Kidney tubule cell (primary cell): Measurements from ENCODE around the gene MTLN.
"Not testable (repeated sequence)": the region's sequence is repeated elsewhere in the genome, so short reads cannot be mapped to it uniquely, and the experiment has no call there.

Experiments
- DNase-seq: peaks from one replicate; pipeline ENCODE4 v3.0.0-alpha.2; 2018; ENCODE audit warnings: low spot score

MTLN gene, protein sequence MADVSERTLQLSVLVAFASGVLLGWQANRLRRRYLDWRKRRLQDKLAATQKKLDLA

DNA sequence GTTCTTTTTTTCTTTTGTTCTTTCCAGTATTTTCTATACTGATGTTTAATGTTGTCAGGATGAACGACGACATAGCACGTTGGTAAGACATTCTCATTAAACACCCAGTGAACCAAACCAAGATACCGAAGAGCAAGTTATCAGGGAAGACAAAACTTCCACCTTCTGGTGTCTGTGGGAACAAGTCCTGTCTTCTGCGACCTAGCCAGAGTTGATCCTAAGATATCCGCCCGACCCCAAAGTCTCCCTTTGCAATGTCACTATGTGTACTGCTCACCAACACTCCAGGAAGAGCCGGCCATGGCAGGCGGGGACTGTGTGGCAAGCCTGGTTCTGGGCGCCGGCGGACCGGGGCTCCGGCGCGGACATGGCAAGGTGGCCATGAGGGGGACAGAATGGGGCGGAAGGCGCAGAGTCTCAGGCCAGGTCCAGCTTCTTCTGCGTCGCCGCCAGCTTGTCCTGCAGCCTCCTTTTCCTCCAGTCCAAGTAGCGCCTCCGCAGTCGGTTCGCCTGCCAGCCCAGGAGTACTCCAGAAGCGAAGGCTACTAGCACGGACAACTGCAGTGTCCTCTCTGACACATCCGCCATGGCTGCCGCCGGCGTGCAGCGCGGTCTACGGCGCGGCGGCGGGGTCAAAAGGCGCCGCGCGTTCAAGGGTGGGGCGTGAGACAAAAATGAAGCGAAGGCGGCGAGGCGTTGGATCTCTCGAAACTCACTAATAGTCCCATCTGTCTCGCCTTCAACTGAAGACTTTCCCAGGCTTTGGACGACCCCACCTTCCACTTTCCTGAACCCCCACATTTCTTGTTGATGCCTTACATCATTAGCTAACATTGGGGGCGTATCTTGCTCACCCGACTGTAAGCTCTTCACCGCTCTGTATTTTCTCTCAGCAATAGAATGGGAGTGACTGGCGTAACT is at the start of gene MTLN:
Gene MTLN (minus strand): TSS at position 610 of the 921 bp plus-strand sequence. CDS start 22 bp downstream, at position 588.
- DNase-seq: peak; percentile 78

DNA sequence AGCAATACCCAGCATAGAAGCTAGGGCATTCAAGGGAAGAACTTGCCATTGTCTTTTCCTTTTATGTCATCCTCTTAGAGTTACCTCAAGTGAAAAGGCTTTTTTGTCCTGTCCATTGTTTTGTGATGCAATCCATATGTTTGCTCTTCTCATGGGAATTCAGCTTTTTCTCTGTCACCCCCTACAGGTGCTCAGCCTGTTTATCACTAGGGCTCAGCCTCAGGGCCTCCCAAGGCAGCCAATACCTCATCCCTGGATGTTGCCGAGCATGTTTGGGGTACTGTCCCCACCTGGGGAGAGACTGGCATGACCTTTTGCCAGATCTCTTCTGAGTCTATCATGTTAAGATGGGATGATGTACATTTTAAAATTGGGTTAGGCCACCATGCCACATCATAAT is 49.6 kb upstream of the MTLN start:
- not testable (repeated sequence) for DNase-seq

DNA sequence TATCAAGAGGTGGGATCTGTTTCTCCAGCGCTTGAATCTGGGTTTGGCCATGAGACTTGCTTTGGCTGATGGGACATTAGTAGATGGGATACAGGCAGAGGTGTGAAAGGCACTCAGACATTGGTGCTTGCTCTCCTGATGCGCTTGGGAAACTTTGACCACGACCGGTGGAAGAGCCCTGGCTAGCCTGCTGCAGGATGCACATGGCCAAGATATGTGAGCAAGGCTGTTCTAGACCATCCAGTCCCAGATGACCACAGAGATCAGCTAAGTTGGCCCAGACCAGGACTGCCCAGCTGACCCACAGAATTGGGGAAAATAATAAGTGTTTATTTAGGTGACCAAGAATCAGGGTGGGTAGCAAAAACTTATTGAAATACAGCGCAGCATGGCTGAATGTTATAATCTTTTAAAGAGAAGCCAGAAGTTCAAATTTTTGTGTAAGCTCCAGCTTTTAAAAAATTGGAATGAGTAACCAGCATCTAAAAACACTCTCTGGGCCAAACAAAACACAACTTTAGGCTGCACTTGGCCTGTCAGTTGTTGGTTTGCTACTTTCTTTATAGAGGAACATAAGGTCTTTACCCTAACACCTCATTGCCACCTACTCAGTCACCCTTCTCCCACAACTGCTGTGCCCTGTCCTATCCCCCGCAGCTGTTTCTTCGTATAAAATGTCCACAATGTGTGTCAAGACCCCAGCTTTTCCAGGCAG is 35.9 kb upstream of the MTLN start:
- not testable (repeated sequence) for DNase-seq

DNA sequence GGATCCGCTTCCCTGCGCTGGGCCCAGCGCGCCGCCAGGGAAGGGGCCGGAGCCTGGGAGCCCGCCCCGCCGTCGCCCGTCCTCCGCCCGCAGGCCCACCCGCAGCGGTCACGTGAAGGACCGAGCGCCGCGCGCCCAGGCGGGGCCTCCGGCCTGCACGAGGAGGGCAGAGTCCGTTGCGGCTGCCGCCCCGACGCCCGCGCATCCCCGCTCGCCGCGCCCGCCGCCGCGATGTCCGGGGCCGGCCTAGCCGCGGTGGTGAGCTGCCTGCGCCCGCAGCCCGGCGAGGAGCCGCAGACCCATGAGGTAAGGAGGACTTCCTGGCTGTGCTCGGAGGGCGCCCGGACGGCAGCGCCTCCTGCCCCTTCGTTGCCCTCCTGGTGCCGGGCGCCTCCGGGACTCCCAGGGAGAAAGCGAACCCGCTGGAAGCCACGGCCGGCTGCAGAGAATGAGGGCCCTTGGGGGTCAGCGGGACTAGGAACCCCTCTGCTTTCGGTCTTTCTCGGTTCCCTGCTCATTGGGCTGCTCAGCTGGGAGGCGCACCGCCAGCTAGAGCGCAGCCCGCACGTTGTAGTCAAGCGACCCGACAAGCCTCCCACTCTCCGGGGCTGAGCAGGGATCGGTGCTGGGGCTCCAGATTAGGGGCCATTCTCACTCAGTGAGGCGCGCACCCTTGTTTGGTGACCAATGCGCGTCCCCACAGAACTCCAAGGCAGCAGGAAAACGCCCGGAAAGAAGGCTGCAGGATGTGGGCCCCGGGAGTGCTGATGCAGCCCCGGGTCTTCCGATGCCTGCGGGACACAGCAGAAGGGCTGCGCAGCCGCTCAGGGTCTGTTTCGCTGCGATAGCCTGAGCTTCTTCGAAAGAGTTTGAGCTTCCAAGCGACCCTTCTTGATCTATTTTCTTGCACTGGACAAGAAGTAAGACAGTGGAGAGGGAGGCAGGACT is 33.4 kb upstream of the MTLN start:
- DNase-seq: not testable (repeated sequence)

DNA sequence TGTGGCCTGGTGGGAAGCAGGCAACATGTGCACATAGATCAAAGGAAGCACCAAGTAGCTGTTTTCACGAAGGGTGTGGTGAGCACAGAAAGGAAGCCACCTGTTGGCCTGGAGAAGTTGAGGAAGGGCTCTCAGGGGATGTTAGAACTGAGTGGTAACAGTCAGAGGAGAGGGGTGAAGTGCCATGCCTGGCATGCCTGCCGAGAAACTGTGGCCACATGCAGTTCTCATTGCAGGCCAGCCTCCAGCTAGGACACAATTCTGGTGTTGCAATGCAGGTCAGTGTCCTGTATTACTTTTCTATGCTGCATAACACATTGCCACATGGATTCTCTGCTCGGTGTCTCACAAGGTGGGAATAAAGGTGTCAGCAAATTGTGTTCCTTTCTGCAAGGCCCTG is 30.9 kb upstream of the MTLN start:
- DNase-seq: not testable (repeated sequence)

DNA sequence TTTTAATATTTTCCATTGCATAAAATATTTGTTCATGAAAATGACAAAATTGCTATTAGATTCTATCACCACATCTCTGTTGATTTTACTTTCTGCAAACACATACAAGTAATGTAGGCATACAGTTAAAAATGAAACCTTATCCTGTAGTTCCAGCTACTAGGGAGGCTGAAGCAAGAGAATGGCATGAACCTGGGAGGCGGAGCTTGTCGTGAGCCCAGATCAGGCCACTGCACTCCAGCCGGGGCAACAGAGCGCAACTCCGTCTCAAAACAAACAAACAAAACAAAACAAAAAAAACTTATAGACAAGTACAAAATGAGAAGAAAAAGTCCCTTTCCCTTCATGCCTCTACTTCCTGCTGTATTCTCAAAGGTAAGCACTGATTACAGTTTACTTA is 22.2 kb upstream of the MTLN start:
- DNase-seq: not testable (repeated sequence)

DNA sequence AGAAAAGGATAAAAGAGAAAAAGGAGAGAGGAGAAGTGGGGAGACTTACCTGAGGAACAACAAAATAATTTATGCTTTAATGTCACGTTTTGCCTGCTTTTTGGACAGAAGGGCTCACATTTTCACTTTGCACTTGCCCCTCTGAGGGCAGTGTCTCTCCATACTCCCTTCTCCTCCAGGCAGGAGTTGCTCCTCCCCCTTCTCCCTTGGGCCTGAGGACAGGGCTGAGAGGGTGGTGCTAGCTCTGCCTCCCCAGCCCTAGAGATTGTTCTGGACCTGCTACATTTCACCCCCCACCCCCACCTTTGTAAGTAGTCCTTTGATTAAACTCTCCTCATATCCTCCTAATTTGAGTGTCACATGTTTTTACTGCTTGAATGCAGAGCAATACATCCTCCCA is 17.5 kb upstream of the MTLN start:
- not testable (repeated sequence) for DNase-seq

DNA sequence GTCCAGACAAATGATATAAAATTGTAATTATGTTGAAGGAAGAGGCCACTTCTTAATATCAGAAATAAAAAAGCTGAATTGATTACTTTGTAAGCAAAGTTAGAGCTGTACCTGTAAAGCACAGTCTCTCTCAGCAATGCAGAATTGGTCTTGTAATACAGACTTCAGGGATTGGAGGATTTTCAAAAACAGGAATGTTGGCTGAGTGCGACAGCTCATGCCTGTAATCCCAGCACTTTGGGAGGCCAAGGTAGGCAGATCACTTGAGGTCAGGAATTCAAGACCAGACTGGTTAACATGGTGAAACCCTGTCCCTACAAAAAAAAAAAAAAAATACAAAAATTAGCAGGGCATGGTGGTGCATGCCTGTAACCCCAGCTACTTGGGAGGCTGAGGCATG is 10.3 kb upstream of the MTLN start:
- DNase-seq: not testable (repeated sequence)

DNA sequence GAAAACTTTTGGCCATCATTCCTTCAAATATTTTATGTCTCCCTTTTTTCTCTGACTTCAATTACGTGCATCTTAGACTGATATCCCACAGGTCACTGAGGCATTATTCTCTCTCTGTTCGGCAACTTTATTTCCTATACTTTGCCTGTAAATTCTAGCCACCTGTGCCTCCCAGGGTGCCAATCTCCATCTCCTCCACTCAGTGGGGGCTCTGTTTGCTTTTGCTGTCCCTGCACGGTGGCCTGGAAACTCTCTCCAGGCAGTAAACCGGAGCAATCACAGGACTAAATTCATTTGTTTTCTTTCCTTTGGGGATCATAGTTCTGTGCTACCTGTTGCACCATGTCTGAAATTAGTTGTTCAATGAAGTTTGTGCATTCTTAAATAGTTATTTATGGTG is 9.6 kb upstream of the MTLN start:
- no peak for DNase-seq

DNA sequence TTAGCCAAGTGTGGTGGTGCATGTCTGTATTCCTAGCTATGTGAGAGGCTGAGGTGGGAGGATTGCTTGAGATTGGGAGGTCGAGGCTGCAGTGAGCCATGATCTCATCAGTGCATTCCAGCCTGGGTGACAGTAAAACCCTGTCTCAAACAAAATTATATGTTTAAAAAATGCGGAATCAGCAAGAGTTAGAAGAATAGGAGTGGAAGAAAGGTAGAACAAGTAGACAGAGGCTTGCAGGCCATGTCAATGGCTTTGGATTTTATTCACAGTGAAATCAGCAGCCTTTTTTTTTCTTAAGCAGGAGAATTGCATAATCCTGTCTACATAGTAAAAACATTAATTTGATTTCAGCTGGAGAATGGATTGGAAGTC is 7.8 kb upstream of the MTLN start:
- no peak for DNase-seq

DNA sequence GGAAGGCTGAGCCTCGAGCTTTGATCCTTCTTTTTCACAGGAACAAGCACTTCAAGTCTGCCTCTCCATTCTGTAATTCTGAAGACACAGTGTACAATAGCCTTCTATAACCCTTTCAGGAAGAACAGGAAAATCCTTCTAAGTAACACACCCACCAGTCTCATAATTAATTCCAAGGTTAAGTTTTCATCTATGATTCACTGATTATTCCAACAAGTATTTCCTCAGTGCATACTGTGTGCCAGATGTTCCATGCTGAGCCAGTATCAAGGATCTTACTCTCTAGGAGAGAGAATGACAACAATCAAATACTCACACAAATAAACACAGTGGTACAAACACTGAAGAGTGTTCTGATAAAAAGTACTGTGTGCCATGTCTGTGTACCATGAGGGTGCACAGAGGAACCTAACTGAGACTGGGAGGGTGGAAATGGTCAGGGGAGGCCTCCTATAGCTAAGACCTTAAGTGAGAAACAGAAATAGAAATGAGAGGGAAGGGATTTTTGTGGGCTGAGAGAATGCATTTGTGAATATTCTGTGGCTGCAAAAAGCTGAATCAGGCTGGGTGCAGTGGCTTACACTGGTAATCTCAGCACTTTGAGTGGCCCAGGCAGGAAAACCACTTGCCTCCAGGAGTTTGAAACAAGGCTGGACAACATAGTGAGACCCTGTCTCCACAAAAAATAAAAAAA is 7.3 kb upstream of the MTLN start:
- DNase-seq: peak; percentile 50

DNA sequence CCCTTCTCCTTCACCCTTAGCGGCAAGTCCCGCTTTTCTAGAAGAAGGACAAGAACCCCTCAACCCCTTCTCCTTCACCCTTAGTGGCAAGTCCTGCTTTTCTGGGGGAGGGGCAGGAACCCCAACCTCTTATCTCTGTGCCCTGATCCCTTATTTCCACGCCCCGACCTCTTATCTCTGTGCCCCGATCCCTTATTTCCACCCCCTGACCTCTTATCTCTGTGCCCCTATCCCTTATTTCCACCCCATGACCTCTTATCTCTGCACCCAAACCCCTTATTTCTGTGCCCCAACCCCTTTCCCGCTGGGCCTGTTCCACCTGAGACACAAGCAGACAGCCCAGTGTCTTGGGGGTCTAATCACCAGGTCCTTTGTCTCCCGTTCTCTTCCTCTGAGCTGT is 6.5 kb upstream of the MTLN start:
- not testable (repeated sequence) for DNase-seq

DNA sequence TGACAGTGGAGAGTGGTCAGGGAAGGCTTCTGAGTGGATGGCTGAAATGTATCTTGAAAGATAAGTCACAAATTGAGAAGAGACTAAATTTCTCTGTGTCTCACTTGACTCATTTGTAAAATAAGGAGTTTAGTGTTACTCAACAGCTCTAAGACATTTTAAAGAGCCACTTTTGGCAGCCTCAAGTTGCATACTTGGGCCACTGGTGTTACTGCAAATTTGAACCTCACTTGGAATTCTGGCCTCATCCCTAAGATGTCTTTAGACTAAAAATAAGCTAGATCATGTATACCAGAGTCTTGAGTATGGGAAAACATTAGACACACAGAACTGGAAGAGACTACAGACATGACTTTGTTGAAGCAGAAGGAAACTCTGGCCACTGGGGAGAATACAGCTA is 4.5 kb upstream of the MTLN start:
- no peak for DNase-seq

DNA sequence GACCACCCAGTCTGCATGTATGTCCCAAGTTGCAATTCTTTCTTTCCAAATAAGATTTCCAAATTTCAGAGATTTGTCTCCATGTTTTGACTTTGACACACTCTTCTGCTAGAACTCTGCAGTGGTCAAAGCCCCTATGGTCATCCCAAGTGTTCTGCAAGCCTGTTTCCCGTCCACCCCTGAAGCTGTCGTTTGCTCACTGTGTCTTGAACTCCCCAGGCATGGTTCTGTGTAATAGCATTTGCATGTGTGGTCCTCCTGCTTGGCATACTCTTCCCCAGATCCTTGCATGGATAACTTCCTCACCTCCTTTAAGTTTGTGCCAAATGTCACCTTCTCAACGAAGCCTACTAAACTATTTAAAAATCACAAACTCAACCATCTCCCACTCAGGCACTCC is 3.9 kb upstream of the MTLN start:
- no peak for DNase-seq

DNA sequence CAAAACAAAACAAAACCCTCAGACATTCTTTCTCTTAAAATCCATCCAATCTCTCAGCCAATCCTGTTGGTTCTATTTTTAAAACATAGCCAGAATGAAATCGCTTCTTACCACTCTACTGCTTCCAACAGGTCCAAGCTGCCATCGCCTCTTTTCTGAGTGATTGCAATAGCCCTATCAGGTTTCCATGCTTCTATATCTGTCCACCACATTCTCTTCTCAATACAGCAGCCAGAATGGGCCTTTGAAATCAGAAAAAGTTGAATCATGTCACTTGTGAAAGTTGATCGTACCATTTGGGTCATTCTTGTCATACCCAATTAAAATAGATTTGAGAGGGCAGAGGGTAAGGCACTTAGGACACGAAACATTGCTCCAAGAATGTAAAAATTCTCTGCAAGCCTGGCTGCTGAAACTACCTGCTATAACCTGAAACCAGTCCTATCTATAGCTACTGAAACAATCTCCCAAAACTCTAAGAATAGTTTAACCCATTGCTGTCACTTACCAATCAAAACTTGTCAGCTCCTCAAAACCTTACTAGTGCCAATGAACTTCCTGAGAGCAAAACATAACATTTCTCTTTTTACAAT is 3.3 kb upstream of the MTLN start:
- no peak for DNase-seq

DNA sequence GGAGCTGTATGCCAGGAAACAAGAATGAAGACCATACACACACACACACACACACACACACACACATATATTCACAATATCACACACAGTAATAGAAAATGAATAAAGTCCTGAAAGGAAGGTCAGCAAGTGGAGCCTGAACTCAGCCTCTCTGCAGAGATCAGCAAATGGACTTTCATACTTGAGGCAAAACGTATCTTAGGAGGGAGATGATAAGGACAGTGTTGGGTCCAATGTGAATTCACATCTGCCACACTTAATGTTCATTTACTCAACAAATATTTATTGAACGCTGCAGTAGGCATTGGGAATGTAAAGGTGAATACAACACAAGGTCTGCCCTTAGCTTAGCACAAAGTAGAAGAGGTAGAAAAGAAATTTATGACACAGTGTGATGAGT is 2.7 kb upstream of the MTLN start:
- no peak for DNase-seq

DNA sequence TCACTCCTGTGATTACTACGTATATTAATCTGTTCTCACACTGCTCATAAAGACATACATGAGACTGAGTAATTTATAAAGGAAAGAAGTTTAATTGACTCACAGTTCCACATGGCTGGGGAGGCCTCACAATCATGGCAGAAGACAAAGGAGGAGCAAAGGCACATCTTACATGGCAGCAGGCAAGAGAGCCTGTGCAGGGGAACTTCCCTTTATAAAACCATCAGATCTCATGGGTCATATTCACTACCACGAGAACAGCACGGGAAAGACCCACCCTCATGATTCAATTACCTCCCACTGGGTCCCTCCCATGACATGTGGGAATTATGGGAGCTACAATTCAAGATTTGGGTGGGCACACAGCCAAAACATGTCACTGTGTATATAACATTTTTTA is 1.2 kb upstream of the MTLN start:
- not testable (repeated sequence) for DNase-seq

DNA sequence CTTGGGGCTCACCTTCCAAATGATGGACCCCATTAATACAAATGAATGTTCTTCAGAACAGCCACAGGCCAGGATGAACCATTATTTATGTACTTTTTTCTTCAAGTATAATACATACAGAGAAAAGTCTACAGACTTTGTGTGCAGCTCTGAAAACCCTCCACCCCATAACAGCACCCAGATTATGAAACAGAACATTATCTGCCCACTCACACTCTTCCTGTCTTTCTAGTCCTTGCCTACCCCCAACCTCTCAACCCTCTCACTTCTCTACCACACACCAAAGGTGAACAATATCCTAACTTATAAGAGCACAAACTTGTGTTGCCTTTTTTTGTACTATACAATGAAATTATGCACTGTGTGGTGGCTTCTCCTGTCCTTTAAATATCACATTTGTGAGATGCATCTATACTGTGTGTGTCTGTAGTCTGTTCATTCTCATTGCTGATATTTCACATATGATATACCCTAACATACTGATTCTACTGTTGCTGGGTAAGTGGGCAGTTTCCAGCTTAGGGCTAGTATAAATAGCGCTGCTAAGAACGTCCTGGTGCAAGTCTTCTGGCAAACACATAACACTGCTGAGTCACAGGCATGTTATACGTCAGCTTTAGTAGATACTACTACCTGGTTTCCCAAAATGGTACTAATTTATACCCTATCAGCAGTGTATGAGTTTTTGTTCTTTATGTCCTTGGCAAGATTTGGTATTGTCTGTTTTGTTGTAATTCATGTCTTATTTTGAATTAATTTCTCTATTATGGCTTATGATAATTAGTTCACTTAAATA is 6.5 kb downstream of the MTLN start:
- no peak for DNase-seq

DNA sequence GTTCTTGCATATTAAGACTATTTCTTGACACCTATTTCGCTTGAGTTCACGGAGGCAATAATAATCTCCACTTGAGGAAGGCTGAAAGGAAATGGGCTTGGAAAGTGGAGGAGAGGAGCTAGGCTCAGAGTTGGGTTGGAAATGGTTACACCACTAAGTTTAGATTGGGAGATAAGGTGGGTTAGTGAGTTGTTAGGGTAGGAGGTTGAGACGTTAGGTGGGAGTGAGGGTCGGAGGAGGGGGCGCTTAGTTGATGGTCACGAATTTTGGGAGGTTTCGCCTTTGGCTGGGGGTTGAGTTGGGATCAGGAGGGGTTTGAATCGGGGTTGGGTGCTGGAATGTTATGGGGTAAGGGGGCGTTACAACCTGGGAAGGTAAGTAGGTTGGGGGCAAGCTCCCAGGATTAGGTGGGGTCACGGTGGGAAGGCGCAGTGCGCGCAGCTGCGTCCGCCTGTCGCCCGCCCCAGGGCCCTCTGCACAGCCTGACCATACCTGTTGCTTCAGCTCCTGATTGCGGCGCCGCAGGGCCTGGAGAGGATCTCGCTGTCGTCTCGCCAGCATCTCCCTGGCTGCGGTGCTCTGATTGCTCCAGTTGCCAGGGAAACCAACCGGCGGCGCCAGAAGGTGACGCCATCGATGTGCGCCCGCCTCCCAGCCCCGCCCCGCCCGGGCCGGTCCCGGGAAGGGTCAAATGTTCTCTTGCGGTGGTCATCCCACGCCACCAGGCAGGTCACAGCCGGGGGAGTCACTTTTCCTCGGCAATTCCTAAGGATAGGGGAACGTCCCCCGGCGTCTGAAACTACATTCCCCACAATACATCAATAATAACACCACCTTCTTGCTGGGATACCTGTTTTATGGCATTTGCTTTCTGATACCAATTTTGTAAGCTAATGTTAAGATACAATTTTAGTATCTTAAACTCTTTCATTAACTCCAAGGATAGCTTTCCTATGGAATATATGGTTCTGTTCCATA is 7.7 kb downstream of the MTLN start, which contains the start of gene NPHP1:
Gene NPHP1 (minus strand): TSS at position 606 of the 978 bp plus-strand sequence. CDS start 45 bp downstream, at position 561.
- peak; percentile 87 for DNase-seq
